Epidermal melanocyte (primary cell): ENCODE measurements around the gene DDX19B.
"Not testable (repeated sequence)": the region's sequence is repeated elsewhere in the genome, so short reads cannot be mapped to it uniquely, and the experiment has no call there.

Experiments used
- DNase-seq: peaks from one replicate; pipeline ENCODE4 v3.0.0; 2011; ENCODE audit warnings: low spot score; ENCODE audit not compliant: insufficient read length

The DDX19B gene

GRCh38 chr16:70348991-70349390 is 50.0 kb downstream of the DDX19B start:
- DNase-seq: no peak

DNA sequence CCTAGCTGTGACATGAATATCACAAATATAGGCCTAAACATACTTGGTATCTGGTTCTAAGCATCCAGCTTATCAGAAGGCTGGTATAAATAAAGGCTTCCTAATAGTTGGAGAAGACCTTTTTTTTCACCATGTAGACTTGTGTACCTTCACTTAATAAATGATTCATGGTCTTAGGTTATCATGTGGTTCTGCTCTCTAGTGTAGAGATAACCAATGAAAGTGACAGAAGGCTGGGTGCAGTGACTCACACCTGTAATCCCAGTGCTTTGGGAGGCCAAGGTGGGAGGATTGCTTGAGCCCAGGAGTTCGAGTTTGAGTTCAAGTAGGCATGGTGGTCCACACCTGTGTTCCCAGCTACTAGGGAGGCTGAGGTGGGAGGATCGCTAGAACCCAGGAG is 50.8 kb downstream of the DDX19B start:
- no peak for DNase-seq

- DNase-seq: no peak
Measured at GRCh38 chr16:70359552-70359951, 60.6 kb downstream of the DDX19B start.

DNA sequence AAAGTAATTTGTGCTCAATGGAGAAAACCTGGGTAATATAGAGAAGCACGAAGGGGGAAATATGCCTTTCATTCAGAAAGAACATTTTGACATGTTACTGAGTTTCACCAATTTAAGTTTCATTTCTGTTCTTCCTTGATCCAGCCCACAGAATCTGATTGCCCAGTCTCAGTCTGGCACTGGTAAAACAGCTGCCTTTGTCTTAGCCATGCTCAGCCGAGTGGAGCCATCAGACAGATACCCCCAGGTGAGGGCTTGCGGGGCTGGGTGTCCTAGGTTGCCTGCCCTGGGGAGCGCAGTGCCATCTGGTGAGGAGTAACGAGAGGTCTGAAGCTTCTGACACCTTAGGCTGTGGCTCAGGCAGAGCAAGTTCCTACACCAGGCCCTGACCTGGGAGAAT is 65.4 kb downstream of the DDX19B start:
- no peak for DNase-seq

DNA sequence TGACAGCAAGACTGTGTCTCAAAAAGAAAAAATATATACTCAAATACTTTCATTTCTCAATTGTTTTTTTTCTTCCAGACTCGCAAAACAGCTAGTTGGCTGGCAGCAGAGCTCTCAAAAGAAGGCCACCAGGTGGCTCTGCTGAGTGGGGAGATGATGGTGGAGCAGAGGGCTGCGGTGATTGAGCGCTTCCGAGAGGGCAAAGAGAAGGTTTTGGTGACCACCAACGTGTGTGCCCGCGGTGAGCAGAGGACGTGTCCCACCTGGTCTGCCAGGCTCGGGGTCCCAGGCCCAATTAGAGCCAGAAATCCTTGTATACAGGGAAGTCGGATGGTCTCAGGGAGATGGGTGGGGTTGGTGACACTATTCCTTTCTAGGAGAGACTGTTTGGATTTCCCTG is 71.2 kb downstream of the DDX19B start:
- DNase-seq: not testable (repeated sequence)

DNA sequence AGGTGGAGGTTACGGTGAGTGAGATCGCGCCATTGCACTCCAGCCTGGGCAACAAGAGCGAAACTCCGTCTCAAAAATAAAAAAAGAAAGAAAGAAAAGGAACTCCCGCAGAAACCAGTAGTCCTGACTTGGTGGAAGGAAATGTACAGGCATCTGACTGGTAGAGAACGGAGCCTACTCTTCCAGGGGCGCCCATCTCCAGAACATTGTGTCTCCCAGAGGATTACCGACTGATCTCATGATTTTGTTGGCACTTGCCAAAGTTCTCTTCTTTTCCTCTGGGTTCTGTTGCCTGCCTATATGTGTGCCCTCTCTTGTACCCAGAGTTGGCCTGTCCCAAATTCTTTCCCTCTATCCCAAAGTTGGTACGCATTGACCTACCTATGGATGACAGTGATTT is 71.9 kb downstream of the DDX19B start:
- DNase-seq: no peak

DNA sequence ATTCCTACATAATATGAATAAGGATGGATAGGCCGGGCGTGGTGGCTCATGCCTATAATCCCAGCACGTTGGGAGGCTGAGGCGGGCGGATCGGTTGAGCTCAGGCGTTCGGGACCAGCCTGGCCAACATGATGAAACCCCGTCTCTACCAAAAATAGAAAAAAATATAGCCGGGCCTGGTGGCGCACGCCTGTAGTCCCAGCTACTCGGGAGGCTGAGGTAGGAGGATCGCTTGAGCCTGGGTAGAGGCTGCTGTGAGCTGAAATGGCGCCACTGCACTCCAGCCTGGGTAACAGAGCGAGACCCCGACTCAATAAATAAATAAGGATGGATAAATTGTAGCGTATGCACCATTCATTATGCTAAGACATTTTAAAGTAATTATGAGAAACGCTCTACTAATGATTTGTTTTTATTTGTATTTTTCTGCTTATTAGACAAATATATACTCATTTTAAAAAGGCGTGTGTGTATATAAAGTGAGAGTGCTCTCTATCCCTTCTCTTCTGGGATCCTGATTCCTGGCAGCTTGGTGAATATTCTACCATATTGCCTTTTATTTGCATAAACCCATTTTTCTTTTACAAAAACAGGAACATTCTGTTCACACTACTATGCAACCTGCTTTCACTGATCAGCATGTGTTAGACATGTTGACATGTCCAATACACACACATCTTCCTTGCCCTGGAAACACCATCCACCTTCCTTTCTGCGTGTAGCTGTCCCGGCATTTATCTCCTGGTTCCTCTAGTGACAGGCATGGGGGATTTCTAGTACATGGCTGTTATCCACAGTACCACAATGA is 74.1 kb downstream of the DDX19B start:
- no peak for DNase-seq

GRCh38 chr16:70374213-70374612 is 75.2 kb downstream of the DDX19B start:
- no peak for DNase-seq

DNA sequence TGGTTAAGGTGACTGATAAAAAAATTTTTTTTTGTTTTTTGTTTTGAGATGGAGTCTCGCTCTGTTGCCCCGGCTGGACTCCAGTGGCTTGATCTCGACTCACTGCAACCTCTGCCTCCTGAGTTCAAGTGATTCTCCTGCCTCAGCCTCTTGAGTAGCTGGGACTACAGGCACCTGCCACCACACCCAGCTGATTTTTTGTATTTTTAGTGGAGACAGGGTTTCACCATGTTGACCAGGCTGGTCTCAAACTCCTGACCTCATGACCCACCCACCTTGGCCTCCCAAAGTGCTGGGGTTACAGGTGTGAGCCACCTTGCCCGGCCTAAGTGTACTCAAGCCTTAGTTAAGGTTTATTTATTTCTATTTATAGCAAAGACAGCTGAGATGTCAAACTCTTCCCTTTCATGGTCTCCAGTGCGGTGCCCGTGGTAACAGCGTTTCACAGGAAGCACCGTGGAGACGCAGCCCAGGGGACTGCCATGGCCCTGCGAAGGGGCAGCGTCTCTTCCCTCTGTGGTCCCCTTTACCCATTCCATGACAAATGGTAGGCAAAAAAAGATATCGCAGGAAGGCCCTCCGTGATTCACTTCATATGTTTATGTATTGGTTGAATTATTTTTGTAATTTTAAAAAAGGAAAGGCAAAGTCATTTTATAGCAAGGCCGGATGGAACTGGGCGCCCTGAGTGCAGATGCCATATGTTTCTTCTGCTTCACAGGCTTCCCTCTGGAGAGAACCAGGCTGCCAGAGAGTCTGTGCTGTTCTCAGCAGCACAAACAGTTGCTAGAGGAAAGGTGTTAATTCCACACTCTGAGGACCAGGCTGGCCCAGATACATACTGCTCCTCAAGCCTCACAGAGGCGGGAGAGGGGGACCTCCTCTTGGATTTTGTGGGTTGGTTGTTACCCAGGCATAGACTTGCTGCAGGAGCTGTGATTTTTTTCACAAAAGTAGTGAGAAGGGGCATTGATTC is 76.9 kb downstream of the DDX19B start:
- no peak for DNase-seq

DNA sequence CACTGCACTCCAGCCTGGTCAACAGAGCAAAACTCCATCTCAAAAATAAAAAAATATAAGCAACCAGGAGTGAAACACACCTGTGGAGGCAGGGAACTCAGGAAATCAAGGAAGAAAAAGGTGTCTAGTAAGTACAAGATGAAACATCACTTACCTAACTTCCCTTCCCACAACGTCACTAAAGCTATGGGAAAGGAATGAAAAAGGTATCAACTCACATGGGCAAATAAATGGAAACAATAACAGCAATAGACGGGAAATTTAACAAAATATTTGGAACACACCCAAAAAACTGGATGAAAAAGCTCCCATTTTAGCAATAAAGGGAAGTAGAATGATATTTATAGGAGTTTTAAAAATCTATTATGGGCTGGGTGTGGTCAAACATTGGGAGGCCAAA is 78.8 kb downstream of the DDX19B start:
- DNase-seq: no peak

DNA sequence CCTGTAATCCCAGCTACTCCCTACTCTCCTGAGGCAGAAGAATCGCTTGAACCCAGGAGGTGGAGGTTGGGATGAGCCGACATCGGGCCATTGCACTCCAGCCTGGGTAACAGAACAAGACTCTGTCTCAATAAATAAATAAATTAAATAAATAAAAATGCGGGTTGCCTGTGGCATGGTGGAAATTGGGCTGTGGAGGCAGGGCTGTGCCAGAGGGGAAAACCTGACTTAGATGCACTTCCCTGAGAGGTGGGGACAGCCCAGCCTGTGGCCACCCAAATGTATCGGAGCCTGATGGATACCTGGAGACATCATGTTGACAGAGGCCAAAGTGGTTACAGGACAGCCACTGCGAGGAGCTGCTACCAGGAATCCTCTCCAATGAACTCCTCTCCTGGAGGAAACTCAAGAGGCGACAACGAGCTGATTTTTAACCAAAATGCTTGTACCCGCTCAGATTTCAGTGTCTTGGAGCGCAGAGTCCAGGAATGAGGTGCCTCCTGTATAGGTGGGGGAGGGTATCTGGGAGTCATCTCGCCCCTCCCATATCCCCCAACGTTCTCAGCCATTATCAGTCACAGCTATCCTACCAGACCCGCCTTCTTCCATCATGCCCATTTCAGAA is 80.0 kb downstream of the DDX19B start:
- DNase-seq: no peak

DNA sequence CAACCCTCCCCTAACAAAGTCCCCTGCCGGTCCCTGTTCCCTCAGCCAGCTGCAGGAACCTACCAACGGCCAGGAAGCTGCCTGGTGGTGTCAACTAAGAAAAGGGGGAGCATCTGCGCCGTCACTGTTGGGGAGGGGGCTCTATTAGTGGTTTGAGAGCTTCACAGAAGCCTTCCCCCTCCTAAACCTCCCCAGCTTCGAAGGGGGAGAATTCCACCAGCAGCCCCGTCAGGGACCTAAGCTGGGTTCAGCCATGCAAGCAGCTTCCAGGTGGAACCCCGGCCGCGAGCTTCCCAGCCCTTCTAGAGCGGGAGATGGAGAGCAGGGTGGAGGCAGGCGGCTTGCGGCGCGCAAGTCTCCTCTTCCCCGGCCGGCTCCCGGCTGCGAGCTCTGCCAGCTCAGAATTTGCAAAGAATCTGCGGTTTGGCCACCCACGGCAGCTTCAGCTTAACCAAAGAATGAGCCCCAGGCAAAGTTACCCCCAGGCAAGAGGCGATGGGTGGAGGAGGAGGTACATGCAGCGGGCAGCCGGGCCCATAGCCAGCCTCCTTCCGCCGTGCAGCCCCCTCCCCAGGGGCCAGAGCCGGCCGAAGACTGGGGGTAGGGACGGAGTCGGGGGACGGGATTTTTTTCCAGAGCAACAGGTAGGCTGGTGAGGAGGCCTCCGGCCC is 81.4 kb downstream of the DDX19B start:
- DNase-seq: no peak

DNA sequence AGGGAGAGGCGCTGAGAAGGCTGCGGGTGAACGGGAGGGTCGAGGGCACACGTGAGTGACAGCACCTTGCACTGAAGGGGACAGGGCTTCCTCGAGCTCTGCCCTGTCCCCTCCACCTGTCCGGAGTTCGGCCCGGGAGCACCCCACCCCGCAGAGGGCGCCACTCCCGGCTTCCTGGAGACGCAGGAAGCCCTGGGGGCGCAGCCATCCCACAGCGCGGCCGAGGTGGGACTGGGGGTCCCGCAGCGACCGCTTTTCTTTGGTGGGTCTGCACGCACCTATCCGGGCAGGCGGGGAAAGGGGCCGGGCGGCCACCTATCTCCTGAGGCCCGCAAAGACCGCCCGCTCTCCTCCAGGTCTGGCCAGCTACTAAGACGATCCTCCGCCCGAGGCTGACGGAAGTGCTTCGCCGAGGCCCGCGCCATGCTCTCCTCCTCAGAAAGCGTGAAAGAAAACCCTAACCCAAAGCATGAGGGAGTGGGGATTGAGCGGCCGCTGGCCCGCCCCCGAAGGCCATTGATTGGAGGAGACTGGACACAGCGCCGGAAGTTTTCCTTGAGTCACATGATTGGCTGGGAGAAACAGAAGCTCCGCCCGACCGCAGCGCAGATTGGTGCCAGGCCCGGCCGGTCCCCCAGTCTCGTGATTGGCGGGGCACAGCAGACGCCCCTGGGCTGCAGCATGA is 82.1 kb downstream of the DDX19B start:
- DNase-seq: peak; percentile 86

GRCh38 chr16:70381604-70382342 is 82.8 kb downstream of the DDX19B start:
- DNase-seq: no peak

DNA sequence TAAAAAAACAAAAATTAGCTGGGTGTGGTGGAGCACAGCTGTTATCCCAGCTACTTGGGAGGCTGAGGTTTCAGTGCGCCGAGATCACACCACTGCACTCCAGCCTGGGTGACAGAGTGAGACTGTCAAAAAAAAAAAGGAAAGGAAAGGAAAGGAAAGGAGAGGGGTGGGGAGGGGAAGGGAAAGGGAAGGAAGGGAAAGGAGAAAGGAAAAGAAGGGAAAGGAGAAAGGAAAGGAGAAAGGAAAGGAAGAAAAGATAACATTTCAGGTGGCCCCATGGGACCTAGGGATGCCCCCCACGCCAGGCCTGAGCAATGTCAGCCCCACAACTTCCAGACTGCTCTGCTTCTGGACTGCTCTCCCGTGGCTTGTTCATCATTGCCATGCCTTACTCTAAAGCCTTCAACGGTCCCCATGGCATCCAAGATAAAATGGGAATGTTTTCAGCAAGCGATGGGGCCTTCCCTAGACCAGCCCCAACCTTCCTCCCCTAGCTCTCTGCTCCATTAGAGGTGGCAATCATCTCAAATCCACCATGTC is 84.5 kb downstream of the DDX19B start:
- no peak for DNase-seq
